Measurements from ENCODE around the gene SLC19A1.

SLC19A1 gene

GRCh38 chr21:45588086-45588825 is 46.0 kb upstream of the SLC19A1 start:
- H3K27ac ChIP-seq = no peak overlapping the region
- TF ChIP-seq ZFX (IDR thresholded peaks at IDR 0.05) (no peak), CTCF (conservative IDR thresholded peaks at IDR 0.05) (no peak)

GRCh38 chr21:45586289-45586858 is 44.1 kb upstream of the SLC19A1 start:
- TF ChIP-seq CTCF (conservative IDR thresholded peaks at IDR 0.05) = no peak
- no peak for TF ChIP-seq ZFX (IDR thresholded peaks at IDR 0.05)
- no peak overlapping the region for H3K27ac ChIP-seq

- TF ChIP-seq ZFX (IDR thresholded peaks at IDR 0.05) (no peak), CTCF (conservative IDR thresholded peaks at IDR 0.05) (no peak)
- no peak overlapping the region for H3K27ac ChIP-seq
Observed at GRCh38 chr21:45584786-45585185, 42.5 kb upstream of the SLC19A1 start.

GRCh38 chr21:45583831-45584509 is 41.7 kb upstream of the SLC19A1 start:
- TF ChIP-seq CTCF (conservative IDR thresholded peaks at IDR 0.05) = no peak
- no peak for TF ChIP-seq ZFX (IDR thresholded peaks at IDR 0.05)
- no peak overlapping the region for H3K27ac ChIP-seq

GRCh38 chr21:45582128-45582527 is 39.9 kb upstream of the SLC19A1 start:
- TF ChIP-seq CTCF (conservative IDR thresholded peaks at IDR 0.05) = no peak
- H3K27ac ChIP-seq = no peak overlapping the region

- no peak for TF ChIP-seq ZFX (IDR thresholded peaks at IDR 0.05)
- TF ChIP-seq CTCF (conservative IDR thresholded peaks at IDR 0.05) = no peak
- H3K27ac ChIP-seq = no peak overlapping the region
Observed at GRCh38 chr21:45581322-45581712, 39.1 kb upstream of the SLC19A1 start.

Data from C4-2B (cell line).